T1000 (cell line): ENCODE data around the gene COQ10A.

Source experiments
- DNase-seq: peaks from one replicate; lab custom pipeline; 2025; ENCODE audit warnings: mixed read lengths; lab: John Stamatoyannopoulos, UW

Gene COQ10A

DNA sequence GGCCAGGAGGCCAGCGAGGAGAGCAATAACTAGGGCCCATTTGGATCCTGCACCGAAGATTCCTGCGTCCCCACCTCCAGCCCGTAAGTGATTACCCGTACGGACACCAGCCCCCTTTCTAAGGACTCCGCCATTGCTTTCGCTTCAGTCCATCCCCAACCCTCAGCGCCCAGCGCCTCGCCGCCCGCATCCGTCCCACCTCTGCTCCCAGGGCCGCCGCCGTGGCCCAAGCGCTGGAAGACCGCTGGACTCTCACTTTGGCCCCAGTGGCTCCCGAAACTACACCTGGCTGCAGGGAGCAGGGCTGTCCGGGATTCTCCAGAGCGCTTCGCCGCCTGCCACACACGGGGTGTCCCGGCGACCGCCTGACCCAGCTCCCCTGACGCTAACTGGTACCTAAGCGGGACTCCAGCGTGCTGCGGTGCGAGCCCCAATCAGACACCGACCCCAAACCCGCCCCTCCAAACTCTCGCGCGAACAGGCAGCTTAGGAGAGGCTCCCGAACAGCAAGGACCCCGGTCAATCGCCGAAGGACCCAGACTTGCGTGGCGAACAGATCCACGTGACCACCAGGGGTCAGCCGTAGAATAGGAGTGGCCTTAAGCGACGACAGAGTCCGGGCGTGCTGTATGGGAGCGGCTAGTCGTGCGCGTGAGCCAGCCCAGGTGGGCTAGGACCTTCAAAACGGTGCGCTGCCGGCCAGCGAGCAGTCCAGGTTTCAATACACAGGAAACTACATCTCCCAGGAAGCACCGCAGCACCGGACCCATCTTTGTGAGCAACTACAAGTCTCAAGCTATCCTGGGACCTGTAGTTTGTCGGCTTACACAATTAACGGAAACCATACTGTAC lies 49.1 kb downstream of the COQ10A start, which contains the start of gene CNPY2:
CNPY2 (minus strand) TSS at position 367 of the 852 bp plus-strand sequence. CDS start 771 bp downstream, outside the sequence.
- DNase-seq, result peak; percentile 94

- no peak for DNase-seq
These were observed 50.9 kb downstream of the COQ10A start for GRCh38 chr12:56317675-56318074.
